ENCODE results near the gene AHI1. TPM values are rescaled to one million over a fixed set of nuclear protein-coding genes. Genes with fewer than 3 reads are reported as not detected.

Gene AHI1
- total RNA-seq = 5.8 and 12.0 TPM in 2 replicates

GRCh38 chr6:135497412-135498184, at the start of gene AHI1:
AHI1 (minus strand) TSS chr6:135497740; CDS start chr6:135492237, 5,503 bp downstream.

